ENCODE measurements around the gene PTCH1.

The PTCH1 gene

DNA sequence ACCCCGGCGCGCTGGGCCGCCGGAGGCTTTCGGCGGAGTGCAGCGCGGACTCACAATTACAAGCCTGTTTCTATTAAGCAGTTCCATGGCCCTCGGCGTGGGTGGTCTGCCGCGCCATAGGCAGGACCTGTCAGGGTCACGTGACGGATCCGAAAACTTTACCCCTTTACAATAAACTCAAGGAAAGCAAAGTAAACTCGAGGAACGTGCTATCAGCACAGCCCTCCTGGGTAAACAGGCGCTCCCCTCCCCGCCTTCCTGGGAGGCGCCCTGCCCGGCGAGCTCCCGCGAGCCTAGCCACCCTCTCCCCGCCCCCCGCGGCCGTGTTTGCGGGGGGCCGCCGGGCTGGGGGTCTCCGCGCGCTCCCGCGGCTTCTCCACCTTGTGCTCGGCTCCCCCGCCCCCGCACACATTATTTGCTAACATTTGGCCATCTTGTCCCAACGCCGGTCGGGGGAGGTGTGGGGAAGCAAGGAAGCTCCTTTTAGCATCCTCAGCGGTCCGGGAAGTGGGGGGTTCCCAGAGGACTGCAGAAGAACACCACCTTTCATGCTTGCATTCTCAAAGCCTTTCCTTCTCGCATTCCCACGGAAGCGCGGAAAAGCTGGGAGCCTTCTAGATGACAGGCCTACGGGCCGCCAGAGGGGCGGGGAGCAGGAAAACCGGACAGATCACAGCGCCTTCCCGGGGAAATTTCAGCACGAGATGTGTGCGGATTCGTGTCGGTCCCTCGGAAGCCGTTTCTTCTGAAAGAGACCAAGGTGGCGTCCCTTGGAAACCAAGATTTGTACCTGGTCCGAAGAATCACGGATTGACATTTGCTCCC is at the start of gene PTCH1:
Gene PTCH1, minus strand, starts transcription at position 238 of the 825 bp plus-strand sequence.
- no peak for DNase-seq (ENCODE audit: low read depth in 2 of 2, low spot score in 1 of 2)

- no peak for DNase-seq (ENCODE audit: low read depth in 2 of 2, low spot score in 1 of 2)
Measured at GRCh38 chr9:95565982-95566381, 49.2 kb upstream of the PTCH1 start.

- no peak for DNase-seq (ENCODE audit: low read depth in 2 of 2, low spot score in 1 of 2)
Measured at GRCh38 chr9:95561913-95562312, 45.1 kb upstream of the PTCH1 start.

GRCh38 chr9:95557142-95557541 is 40.4 kb upstream of the PTCH1 start:
- DNase-seq (ENCODE audit: low read depth in 2 of 2, low spot score in 1 of 2), result no peak

- DNase-seq (ENCODE audit: low read depth in 2 of 2, low spot score in 1 of 2), result no peak
Measured at GRCh38 chr9:95556521-95556920, 39.8 kb upstream of the PTCH1 start.

- DNase-seq (ENCODE audit: low read depth in 2 of 2, low spot score in 1 of 2), result no peak
Measured at GRCh38 chr9:95552814-95553546, 36.2 kb upstream of the PTCH1 start.

- no peak for DNase-seq (ENCODE audit: low read depth in 2 of 2, low spot score in 1 of 2)
Measured at GRCh38 chr9:95552255-95552654, 35.5 kb upstream of the PTCH1 start.

DNA sequence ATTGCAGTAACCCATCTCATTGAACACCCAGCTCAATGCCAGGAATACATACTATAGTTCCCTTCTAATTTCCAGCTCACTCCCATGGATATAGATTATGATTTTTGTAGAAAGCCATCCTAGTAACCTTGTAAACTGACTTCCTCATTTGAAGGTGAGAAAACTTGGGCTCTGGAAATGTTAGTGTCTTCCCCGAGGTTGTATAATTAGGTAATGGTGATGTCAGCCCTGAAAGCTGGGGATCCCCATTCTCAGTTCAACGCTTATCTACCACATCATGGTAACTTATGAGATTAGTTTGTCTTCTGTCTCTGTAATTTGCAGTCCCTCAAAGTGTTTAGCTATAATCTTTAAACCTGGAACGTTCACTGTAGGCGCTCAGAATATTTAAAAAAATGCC is 34.6 kb upstream of the PTCH1 start:
- DNase-seq (ENCODE audit: low read depth in 2 of 2, low spot score in 1 of 2), result no peak

DNA sequence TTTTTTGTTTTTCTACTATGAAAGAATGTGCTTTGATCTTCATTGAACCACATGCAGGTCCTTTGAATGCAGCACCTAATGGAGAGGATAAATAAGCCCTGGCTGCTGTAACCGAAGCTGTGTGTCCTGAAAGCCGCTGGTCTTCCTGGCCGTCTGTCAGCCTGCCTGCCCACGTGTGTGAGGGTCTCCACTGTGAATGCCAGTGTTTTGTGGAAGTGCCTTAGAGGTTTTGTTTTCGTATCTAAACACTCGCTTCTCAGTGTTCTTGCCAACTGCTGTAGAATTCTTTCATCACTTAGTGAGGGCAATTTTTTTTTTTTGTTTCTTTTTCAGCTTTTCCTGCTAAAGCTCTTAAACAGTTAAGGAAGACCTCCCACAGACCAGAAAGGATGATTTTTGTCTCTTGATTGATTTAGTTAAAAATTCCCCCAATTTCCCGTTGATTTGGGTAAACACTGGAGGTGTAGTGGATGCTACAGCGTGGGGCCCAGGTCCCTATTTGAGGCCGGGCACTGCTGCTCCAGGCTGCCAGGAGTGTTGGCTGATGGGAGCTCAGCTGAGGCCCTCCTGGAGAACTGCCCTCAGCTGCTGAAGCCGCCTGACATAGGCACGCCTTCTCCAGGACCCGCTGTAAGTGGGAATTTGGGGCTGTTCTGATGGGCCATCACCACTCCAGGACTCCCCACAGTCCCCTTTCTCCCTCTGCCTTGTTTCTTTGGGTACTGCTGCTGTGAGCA is 29.2 kb upstream of the PTCH1 start:
- no peak for DNase-seq (ENCODE audit: low read depth in 2 of 2, low spot score in 1 of 2)

- DNase-seq (ENCODE audit: low read depth in 2 of 2, low spot score in 1 of 2), result no peak
Measured at GRCh38 chr9:95533996-95534680, 17.4 kb upstream of the PTCH1 start.

GRCh38 chr9:95529910-95530309 is 13.1 kb upstream of the PTCH1 start:
- no peak for DNase-seq (ENCODE audit: low read depth in 2 of 2, low spot score in 1 of 2)

DNA sequence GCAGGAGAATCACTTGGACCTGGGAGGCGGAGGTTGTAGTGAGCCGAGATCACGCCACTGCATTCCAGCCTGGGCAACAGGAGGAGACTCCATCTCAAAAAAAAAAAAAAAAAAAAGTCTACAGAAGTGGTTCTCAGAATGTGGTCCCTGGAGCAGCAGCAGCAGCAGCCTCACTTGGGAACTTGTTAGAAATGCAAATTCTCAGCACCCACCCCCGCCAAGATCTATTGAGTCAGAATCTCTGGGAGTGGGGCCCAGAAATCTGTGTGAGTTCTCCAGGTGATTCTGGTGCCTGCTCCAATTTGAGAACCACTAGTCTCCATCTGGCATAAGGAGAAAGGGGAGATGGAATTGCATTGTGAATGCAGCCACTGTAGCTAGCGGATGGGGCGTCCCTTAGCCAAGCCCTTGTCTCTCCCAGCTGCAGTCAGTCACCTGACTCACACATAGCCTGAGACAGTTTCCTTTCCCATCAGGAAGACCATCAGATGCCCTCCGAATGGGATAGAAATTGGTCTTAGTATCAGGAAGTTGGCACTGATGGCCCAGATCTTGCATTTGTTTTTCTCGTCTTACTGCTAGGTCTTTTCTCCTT is 12.2 kb upstream of the PTCH1 start:
- DNase-seq (ENCODE audit: low read depth in 2 of 2, low spot score in 1 of 2), result no peak

DNA sequence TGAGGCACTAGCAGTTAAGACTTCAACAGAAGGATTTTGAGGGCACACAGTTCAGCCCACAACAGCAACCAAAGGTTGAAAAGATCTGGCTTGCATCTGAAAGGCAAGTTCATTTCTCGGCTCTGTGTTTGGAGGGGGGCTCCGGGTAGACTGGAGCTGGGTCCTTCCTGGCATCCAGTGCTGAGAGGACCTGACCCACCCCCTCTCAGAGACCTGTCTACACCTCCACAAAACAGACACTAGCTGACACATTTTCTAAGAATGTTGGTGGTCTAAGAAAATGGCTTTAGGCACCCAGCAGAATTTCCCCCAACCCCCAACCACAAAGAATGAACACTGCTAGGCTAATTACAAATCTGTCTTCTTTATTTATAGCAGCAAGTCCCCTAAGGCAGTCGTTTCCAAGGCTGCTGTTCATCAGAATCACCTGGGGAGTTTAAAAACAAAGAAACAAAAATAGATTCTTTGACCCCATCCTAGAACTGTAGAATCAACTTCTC is 6.2 kb upstream of the PTCH1 start:
- no peak for DNase-seq (ENCODE audit: low read depth in 2 of 2, low spot score in 1 of 2)

GRCh38 chr9:95521699-95522098 is 4.9 kb upstream of the PTCH1 start:
- no peak for DNase-seq (ENCODE audit: low read depth in 2 of 2, low spot score in 1 of 2)

GRCh38 chr9:95517559-95518425 is 1.0 kb upstream of the PTCH1 start:
- DNase-seq (ENCODE audit: low read depth in 2 of 2, low spot score in 1 of 2), result no peak

DNA sequence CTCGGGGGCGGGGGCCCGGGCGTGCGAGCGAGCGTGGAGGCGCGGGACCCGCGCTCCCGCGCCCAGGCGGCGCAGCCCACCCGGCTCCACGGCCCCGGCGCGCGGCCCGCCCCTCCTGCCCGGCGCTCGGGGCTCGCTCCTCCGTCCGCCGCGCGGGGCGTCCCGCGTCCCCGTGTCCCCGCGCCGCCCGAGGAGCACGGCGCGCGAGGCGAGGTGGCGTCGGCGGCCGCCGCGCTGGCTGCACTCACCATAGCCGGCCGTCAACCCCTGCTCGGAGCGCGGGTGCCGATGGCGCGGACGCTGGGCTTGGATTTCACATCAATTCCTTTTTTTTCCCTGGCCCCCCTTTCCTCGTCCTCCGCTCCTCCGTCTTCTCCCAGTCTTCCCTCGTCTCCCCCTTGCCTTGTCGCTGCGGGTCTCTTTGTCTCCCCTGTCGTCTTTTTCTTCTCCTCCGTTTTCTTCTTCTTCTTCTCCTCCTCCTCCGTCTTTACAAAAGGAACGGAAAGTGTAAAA is 494 bp downstream of the PTCH1 start:
- DNase-seq (ENCODE audit: low read depth in 2 of 2, low spot score in 1 of 2), result no peak

- DNase-seq (ENCODE audit: low read depth in 2 of 2, low spot score in 1 of 2), result no peak
Measured at GRCh38 chr9:95515272-95516113, 1.3 kb downstream of the PTCH1 start.

DNA sequence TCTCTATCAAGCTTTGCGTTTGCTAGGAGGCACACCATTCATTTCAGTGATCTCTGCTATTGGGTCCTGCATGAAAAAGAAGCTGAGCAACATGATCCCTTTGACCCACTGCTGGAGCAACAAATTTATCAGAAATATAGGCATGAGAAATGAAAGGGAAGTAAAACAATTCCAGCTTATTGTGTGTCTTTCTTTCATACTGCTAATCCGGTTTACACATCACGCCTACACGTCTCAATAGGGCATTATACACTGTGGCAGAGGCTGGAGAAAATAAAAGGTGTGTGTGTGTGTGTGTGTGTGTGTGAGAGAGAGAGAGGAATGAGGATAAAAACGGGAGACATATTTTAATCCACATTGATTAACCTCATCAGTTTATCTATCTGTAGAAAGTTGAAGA is 2.4 kb downstream of the PTCH1 start:
- no peak for DNase-seq (ENCODE audit: low read depth in 2 of 2, low spot score in 1 of 2)

DNA sequence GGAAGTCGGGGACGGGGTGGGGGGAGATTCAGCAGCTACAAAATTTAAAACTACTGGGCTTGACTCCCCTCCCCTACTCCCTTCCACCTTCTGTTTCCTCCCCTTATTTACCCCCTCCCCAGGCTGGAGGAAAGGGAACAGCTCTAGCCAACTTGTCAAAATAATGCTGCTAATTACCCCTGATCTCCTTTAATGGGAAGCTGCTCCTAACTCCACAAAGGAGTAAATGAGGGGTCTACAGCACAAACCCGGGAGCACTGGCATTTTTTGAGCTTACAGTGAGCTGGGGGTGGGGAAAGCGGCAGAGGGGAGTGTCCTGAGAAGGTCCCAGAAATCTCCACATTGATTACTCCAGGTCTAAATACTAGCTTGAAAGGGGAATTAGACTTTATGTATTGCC is 3.1 kb downstream of the PTCH1 start:
- DNase-seq (ENCODE audit: low read depth in 2 of 2, low spot score in 1 of 2), result no peak

Data from stimulated activated CD8-positive, alpha-beta memory T cell treated with anti-CD3 and anti-CD28 coated beads, Interleukin-4, amount 100 ng/mL, for 4 hours (primary cell).